ENCODE results near the gene C1orf232.
A peak's percentile ranks its signal among the peaks of the same experiment; 100 is the strongest.

C1orf232 gene

GRCh38 chr1:26166719-26167281 is 2.0 kb downstream of the C1orf232 start:
- no peak for ATAC-seq (ENCODE audit: insufficient read depth, low read depth)
- no peak overlapping the region for H3K9ac ChIP-seq (ENCODE audit: low read depth, low read length)
- no peaks in the 10 kb centered on the region for H3K9me3 ChIP-seq (ENCODE audit: insufficient read depth, low read length, severe bottlenecking)
- H3K4me2 ChIP-seq (ENCODE audit: insufficient read depth, low read length) = no peak overlapping the region
- no peaks in the 10 kb centered on the region for H4K20me1 ChIP-seq (ENCODE audit: insufficient read depth, low read length)
- no peak overlapping the region for H2AFZ ChIP-seq (ENCODE audit: low read depth, low read length)
- peaks cover 3% of the 10 kb centered on the region; the same call in 1 of the 2 replicates for H3K79me2 ChIP-seq (ENCODE audit: insufficient read depth, low read length)
- H3K4me3 ChIP-seq (ENCODE audit: low read depth in 1 of 2, low read length in 2 of 2) = no peak overlapping the region
- peaks cover 29% of the 10 kb centered on the region for H3K4me1 ChIP-seq (ENCODE audit: insufficient read depth, low read length)
- peaks cover 5% of the 10 kb centered on the region for H3K36me3 ChIP-seq (ENCODE audit: insufficient read depth, low read length)
- peaks cover 28% of the 10 kb centered on the region for H3K27me3 ChIP-seq (ENCODE audit: insufficient read depth, low read length, poor library complexity)
- DNase-seq = no peak
- H3K27ac ChIP-seq (ENCODE audit: low read length) = no peak overlapping the region
- TF ChIP-seq EZH2 (IDR thresholded peaks at IDR 0.05; ENCODE audit: borderline replicate concordance, low read depth, low read length, severe bottlenecking) = no peak
- no peak for TF ChIP-seq CTCF (IDR thresholded peaks at IDR 0.05; ENCODE audit: borderline replicate concordance, extremely low read depth, low read length, poor library complexity, severe bottlenecking)

- no peak overlapping the region for H3K27ac ChIP-seq (ENCODE audit: low read length)
- ATAC-seq (ENCODE audit: insufficient read depth, low read depth) (no peak), DNase-seq (no peak)
- no peaks in the 10 kb centered on the region for H3K79me2 ChIP-seq (ENCODE audit: insufficient read depth, low read length)
- no peaks in the 10 kb centered on the region for H4K20me1 ChIP-seq (ENCODE audit: insufficient read depth, low read length)
- no peak overlapping the region for H3K9ac ChIP-seq (ENCODE audit: low read depth, low read length)
- H3K4me1 ChIP-seq (ENCODE audit: insufficient read depth, low read length) = peaks cover 15% of the 10 kb centered on the region
- H3K9me3 ChIP-seq (ENCODE audit: insufficient read depth, low read length, severe bottlenecking) = no peaks in the 10 kb centered on the region
- H3K4me3 ChIP-seq (ENCODE audit: low read depth in 1 of 2, low read length in 2 of 2) = no peak overlapping the region
- H2AFZ ChIP-seq (ENCODE audit: low read depth, low read length) = no peak overlapping the region
- peaks cover 37% of the 10 kb centered on the region for H3K27me3 ChIP-seq (ENCODE audit: insufficient read depth, low read length, poor library complexity)
- no peaks in the 10 kb centered on the region; the same call in 1 of the 2 replicates for H3K36me3 ChIP-seq (ENCODE audit: insufficient read depth, low read length)
- no peak for TF ChIP-seq EZH2 (IDR thresholded peaks at IDR 0.05; ENCODE audit: borderline replicate concordance, low read depth, low read length, severe bottlenecking)
- TF ChIP-seq CTCF (IDR thresholded peaks at IDR 0.05; ENCODE audit: borderline replicate concordance, extremely low read depth, low read length, poor library complexity, severe bottlenecking) = no peak
- no peak overlapping the region for H3K4me2 ChIP-seq (ENCODE audit: insufficient read depth, low read length)
Observed at GRCh38 chr1:26164861-26165842, 3.6 kb downstream of the C1orf232 start.

- Histone ChIP-seq H4K20me1 (ENCODE audit: insufficient read depth, low read length) (no peaks in the 10 kb centered on the region), H3K27ac (ENCODE audit: low read length) (no peak overlapping the region), H3K9me3 (ENCODE audit: insufficient read depth, low read length, severe bottlenecking) (no peaks in the 10 kb centered on the region), H3K79me2 (ENCODE audit: insufficient read depth, low read length) (no peaks in the 10 kb centered on the region), H3K4me3 (ENCODE audit: low read depth in 1 of 2, low read length in 2 of 2) (peak overlapping the region in 1 of 2 experiments; percentile 39; a peak in 2 of 4 replicates), H3K4me1 (ENCODE audit: insufficient read depth, low read length) (peaks cover 7% of the 10 kb centered on the region), H2AFZ (ENCODE audit: low read depth, low read length) (peak overlapping the region; percentile 53), H3K36me3 (ENCODE audit: insufficient read depth, low read length) (no peaks in the 10 kb centered on the region), H3K27me3 (ENCODE audit: insufficient read depth, low read length, poor library complexity) (peaks cover 37% of the 10 kb centered on the region), H3K4me2 (ENCODE audit: insufficient read depth, low read length) (peak overlapping the region; percentile 62), H3K9ac (ENCODE audit: low read depth, low read length) (peak overlapping the region; percentile 26; the same call in 1 of the 2 replicates)
- peak; percentile 45 for DNase-seq
- peak; percentile 63 for TF ChIP-seq CTCF (IDR thresholded peaks at IDR 0.05; ENCODE audit: borderline replicate concordance, extremely low read depth, low read length, poor library complexity, severe bottlenecking)
- no peak for TF ChIP-seq EZH2 (IDR thresholded peaks at IDR 0.05; ENCODE audit: borderline replicate concordance, low read depth, low read length, severe bottlenecking)
- ATAC-seq (ENCODE audit: insufficient read depth, low read depth) = peak; percentile 86
Observed at GRCh38 chr1:26164036-26164860, 4.5 kb downstream of the C1orf232 start.

All from DND-41 (cell line).